Measurements from ENCODE around the gene GALNT3.

DNA sequence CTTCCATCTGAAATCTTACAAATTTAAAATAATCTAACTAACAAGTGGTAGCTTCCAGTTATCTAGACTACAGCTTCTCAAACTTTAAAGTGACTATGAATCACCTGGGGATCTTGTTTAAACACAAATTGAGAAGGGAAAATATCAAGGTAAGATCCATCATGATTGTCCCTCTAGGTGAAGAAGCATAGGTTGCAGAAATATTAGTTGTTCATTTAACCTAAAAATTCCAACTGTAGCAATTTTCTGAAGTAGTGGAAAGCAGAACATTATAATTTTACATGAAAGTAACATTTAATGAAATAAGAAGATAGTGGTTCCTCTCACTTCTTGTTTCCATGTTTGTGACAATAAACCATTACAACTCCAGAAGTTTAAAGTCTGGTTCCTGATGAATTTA, 17.3 kb downstream of the GALNT3 start:
- TF ChIP-seq, protein P1, sequence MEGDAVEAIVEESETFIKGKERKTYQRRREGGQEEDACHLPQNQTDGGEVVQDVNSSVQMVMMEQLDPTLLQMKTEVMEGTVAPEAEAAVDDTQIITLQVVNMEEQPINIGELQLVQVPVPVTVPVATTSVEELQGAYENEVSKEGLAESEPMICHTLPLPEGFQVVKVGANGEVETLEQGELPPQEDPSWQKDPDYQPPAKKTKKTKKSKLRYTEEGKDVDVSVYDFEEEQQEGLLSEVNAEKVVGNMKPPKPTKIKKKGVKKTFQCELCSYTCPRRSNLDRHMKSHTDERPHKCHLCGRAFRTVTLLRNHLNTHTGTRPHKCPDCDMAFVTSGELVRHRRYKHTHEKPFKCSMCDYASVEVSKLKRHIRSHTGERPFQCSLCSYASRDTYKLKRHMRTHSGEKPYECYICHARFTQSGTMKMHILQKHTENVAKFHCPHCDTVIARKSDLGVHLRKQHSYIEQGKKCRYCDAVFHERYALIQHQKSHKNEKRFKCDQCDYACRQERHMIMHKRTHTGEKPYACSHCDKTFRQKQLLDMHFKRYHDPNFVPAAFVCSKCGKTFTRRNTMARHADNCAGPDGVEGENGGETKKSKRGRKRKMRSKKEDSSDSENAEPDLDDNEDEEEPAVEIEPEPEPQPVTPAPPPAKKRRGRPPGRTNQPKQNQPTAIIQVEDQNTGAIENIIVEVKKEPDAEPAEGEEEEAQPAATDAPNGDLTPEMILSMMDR (IDR thresholded peaks at IDR 0.05): no peak
- TF ChIP-seq POLR2A (IDR thresholded peaks at IDR 0.05): no peak

Data from adrenal gland (tissue), 5 donors.